Activated CD8-positive, alpha-beta T cell treated with anti-CD3 and anti-CD28 coated beads for 36 hours (primary cell): ENCODE results near the gene ARSG. TPM values are rescaled to one million over a fixed set of nuclear protein-coding genes. Genes with fewer than 3 reads are reported as not detected.
"Not testable (repeated sequence)": the region's sequence is repeated elsewhere in the genome, so short reads cannot be mapped to it uniquely, and the experiment has no call there.

ENCODE experiments used
- ATAC-seq: fragments of 200-7000 bp; cut with Tn5 transposase; one replicate; pipeline ENCODE4 v1.10.0; 2021; ENCODE audit warnings: mild to moderate bottlenecking, moderate library complexity
- CTCF ChIA-PET: fragments of 350-600 bp; sonication (Branson Sonifier 250); formaldehyde crosslinking; loops from one replicate; lab custom pipeline; 2021; ENCODE audit warnings: antibody characterized with exemption; lab: Charles Lee
- POLR2A ChIA-PET: fragments of 350-600 bp; sonication (Branson Sonifier 250); formaldehyde crosslinking; loops from one replicate; lab custom pipeline; 2021; ENCODE audit warnings: antibody characterized with exemption; lab: Charles Lee
- DNase-seq: peaks from one replicate; pipeline ENCODE4 v3.0.0-alpha.2; 2020
- H3K27ac Mint-ChIP-seq: one replicate; pipeline ENCODE4 v1.8.0; 2021; ENCODE audit warnings: mild to moderate bottlenecking, mixed read lengths
- H3K27me3 Mint-ChIP-seq: one replicate; pipeline ENCODE4 v1.8.0; 2021; ENCODE audit warnings: mixed read lengths
- H3K36me3 Mint-ChIP-seq: one replicate; pipeline ENCODE4 v1.8.0; 2021; ENCODE audit warnings: low read depth, mixed read lengths
- H3K4me1 Mint-ChIP-seq: one replicate; pipeline ENCODE4 v1.8.0; 2021; ENCODE audit warnings: low read depth, mixed read lengths
- H3K4me3 Mint-ChIP-seq: one replicate; pipeline ENCODE4 v1.8.0; 2021; ENCODE audit warnings: mild to moderate bottlenecking, moderate library complexity, mixed read lengths
- H3K9me3 Mint-ChIP-seq: one replicate; pipeline ENCODE4 v1.8.0; 2021; ENCODE audit warnings: mixed read lengths
- CTCF ChIP-seq: fragments of 200-600 bp; IDR thresholded peaks from one replicate; pipeline ENCODE4 v1.8.0; 2022; ENCODE audit warnings: antibody characterized with exemption, mild to moderate bottlenecking
- intact Hi-C: fragments of 100-400 bp; cut with micrococcal nuclease; formaldehyde crosslinking; loops from one replicate; pipeline ENCODE4 v1.10.0; 2022
- total RNA-seq, 2 experiments: library from RNA; stranded (reverse); gene quantifications; one replicate each; pipeline ENCODE4 v1.2.3, GENCODE V29; 2021

The ARSG gene
- total RNA-seq, 2 experiments from 2014 or later: 7.2 to 8.4 TPM

DNA sequence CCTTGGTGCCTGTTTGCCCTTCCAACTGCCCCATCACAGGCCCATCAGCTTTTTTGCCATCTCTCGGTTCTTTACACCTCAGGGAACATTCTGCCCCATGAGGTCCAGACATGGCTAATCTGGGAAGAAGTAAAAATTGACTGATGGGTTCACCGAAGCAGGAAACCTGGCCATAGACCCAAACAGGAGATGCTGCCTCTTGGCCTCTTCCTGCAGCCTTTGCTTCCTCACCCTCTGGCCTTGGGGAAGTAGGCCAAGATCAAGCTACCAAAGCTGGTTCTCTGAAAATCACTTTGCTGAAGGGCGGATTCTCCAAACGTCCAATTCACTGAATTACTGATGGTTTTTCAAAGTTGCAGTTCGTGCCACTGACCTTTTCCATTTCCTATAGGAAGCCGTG, 56.1 kb downstream of the ARSG start:
- POLR2A ChIA-PET: interaction anchor here (1.4 to 4.4 kb wide), 4 partner anchors 9 to 55 kb away, joined by 5 to 23 read pairs (median 10); partner anchors contain the start of genes ARSG and SLC16A6
- intact Hi-C loops: no loop called here

DNA sequence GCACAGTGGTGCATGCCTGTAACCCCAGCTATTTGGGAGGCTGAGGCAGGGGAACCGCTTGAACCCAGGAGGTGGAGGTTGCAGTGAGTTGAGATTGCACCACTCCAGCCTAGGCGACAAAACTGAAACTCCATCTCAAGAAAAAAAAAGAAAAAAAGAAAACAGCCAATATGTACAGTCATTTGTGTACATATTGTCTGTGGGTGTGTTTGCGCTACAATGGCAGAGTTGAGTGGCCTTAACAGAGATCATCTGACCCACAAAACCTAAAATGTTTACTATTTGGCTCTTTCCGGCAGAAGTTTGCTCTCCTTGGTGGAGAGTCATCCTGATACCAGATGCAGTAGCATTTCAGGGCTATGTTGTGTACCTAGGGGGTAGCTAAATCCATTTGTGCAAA, 57.9 kb downstream of the ARSG start:
- peak; percentile 45 for DNase-seq
- no peak overlapping the region for H3K4me3 Mint-ChIP-seq
- no peaks in the 10 kb centered on the region for H3K27me3 Mint-ChIP-seq
- ChIA-PET POLR2A (interaction anchor here (0.7 kb wide), 1 partner anchor 58 kb away, joined by 4 read pairs; the partner anchor contains the start of genes ARSG and SLC16A6), CTCF (interaction anchor here (0.8 to 2.0 kb wide), 4 partner anchors 8 to 86 kb away, joined by 3 to 7 read pairs (median 4); no protein-coding TSS in a partner anchor)
- no peaks in the 10 kb centered on the region for H3K9me3 Mint-ChIP-seq
- H3K4me1 Mint-ChIP-seq: peaks cover 72% of the 10 kb centered on the region
- intact Hi-C loops: no loop called here
- H3K27ac Mint-ChIP-seq: no peak overlapping the region
- ATAC-seq: peak; percentile 35
- H3K36me3 Mint-ChIP-seq: peaks cover 11% of the 10 kb centered on the region
- no peak for TF ChIP-seq CTCF

More for the DNA sequence above, 56.1 kb downstream of the ARSG start:
- peak overlapping the region; percentile 97 for H3K27ac Mint-ChIP-seq
- TF ChIP-seq CTCF: no peak
- no peak for DNase-seq
- H3K4me3 Mint-ChIP-seq: peak overlapping the region; percentile 71
- CTCF ChIA-PET: interaction anchor here (1.2 to 2.0 kb wide), 3 partner anchors 10 to 55 kb away, joined by 3 to 5 read pairs (median 4); no protein-coding TSS in a partner anchor
- H3K36me3 Mint-ChIP-seq: peaks cover 11% of the 10 kb centered on the region
- ATAC-seq: no peak
- no peaks in the 10 kb centered on the region for H3K27me3 Mint-ChIP-seq
- no peaks in the 10 kb centered on the region for H3K9me3 Mint-ChIP-seq
- peaks cover 74% of the 10 kb centered on the region for H3K4me1 Mint-ChIP-seq

GRCh38 chr17:68351395-68351794, 60.1 kb downstream of the ARSG start:
- no peak for DNase-seq
- Mint-ChIP-seq H3K27me3 (no peaks in the 10 kb centered on the region), H3K36me3 (peaks cover 8% of the 10 kb centered on the region), H3K9me3 (no peaks in the 10 kb centered on the region), H3K4me3 (no peak overlapping the region), H3K27ac (no peak overlapping the region), H3K4me1 (peaks cover 67% of the 10 kb centered on the region)
- ChIA-PET CTCF (no interaction called here), POLR2A (interaction anchor here (0.7 kb wide), 1 partner anchor 799 kb away, joined by 4 read pairs; no protein-coding TSS in a partner anchor)
- TF ChIP-seq CTCF: no peak
- intact Hi-C loops: loop anchor here (10.0 kb wide), 1 partner anchor 53 kb away; no protein-coding TSS in a partner anchor
- no peak for ATAC-seq

DNA sequence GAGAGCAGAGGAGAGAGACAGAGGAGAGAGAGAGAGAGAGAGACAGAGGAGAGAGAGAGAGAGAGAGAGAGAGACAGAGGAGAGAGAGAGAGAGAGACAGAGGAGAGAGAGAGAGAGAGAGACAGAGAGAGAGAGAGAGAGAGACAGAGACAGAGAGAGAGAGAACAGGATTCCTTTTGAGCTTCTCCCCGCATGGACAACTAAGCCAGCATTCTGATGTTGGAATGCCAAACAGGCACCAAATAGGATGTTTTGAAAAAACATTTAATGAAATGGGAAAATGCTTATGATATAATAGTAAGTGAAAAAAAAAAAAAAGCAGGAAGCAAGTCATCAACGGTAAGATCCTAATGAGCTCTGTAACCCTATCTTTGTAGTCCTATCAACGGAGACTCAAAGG, 60.7 kb downstream of the ARSG start:
- H3K36me3 Mint-ChIP-seq: peaks cover 11% of the 10 kb centered on the region
- H3K4me3 Mint-ChIP-seq: no peak overlapping the region
- CTCF ChIA-PET: interaction anchor here (0.7 kb wide), 1 partner anchor 16 kb away, joined by 3 read pairs; no protein-coding TSS in a partner anchor
- ATAC-seq: no peak
- no peak overlapping the region for H3K27ac Mint-ChIP-seq
- DNase-seq: no peak
- POLR2A ChIA-PET: interaction anchor here (0.7 kb wide), 1 partner anchor 799 kb away, joined by 4 read pairs; no protein-coding TSS in a partner anchor
- TF ChIP-seq CTCF: no peak
- intact Hi-C loops: loop anchor here (10.0 kb wide), 1 partner anchor 53 kb away; no protein-coding TSS in a partner anchor
- no peaks in the 10 kb centered on the region for H3K9me3 Mint-ChIP-seq
- H3K27me3 Mint-ChIP-seq: no peaks in the 10 kb centered on the region
- peaks cover 67% of the 10 kb centered on the region for H3K4me1 Mint-ChIP-seq

DNA sequence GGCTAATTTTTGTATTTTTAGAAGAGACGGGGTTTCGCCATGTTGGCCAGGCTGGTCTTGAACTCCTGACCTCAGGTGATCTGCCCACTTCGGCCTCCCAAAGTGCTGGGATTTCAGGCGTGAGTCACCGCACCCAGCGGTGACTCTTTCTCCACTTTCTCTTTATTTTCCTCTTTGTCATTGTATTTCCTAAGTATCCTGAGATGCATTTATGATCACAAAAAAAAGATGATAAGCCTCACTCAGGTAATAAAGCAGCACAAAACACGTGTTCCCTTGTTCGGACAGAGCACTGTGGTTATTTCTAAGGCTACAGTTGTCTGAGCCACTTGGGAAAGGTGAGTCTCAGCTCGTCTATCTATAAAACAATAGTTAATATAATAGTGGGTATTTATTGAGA, 61.4 kb downstream of the ARSG start:
- H3K36me3 Mint-ChIP-seq: peaks cover 12% of the 10 kb centered on the region
- DNase-seq, ATAC-seq, H3K9me3 Mint-ChIP-seq, H3K4me3 Mint-ChIP-seq, H3K27me3 Mint-ChIP-seq, H3K27ac Mint-ChIP-seq: not testable (repeated sequence)
- H3K4me1 Mint-ChIP-seq: peaks cover 67% of the 10 kb centered on the region
- POLR2A ChIA-PET: interaction anchor here (1.0 to 1.9 kb wide), 2 partner anchors 61 to 68 kb away, joined by 3 to 6 read pairs; partner anchors contain the start of genes ARSG and SLC16A6
- CTCF ChIA-PET: interaction anchor here (0.7 to 1.2 kb wide), 3 partner anchors 16 to 61 kb away, joined by 3 to 4 read pairs (median 3); partner anchors contain the start of gene ARSG
- intact Hi-C loops: loop anchor here (10.0 kb wide), 1 partner anchor 52 kb away; no protein-coding TSS in a partner anchor
